Measurements from ENCODE around the gene INIP.

DNA sequence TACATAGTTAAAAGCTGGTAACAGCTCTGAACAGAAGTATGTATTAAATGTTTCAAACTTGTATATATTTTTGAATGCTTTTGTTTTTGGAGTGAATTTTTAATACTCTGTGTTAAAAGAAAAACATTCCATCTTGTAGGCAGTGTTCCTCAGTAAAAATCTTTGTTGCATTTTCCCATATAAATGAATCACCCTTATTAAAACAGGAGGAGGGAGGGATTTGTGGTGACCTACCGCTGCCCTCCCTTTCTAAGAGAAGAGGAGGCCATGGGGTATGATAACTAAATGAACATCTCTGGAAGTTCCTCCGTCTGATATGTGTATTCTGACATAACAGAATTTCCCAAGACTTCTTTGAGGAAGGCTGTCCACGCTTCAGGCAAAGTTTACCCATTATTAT is 53.4 kb downstream of the INIP start:
- TF ChIP-seq CTCF (IDR thresholded peaks at IDR 0.05; ENCODE audit: low read length), result no peak
- no peak for TF ChIP-seq EZH2 (optimal IDR thresholded peaks at IDR 0.05; ENCODE audit: low read depth, low read length)

Measured in MM.1S (cell line).